ENCODE data around the gene C2.

DNA sequence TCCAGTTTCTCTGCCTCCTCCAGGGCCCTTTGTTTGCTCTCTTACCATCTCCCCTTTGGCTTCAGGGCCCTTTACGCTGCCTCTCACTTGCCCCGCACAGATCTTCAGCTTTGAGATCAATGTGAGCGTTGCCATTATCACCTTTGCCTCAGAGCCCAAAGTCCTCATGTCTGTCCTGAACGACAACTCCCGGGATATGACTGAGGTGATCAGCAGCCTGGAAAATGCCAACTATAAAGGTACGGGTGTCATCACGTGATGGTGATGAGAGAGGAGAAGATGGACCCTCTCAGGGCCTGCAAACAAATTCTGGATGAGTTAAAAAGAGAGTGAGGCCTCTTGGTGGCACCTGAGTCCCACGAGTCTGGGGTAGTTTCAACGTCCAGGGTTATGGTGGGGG is 8.3 kb downstream of the C2 start:
- no peak for TF ChIP-seq POLR2A (IDR thresholded peaks at IDR 0.05; ENCODE audit: low read depth, low read length)
- no peak for TF ChIP-seq POLR2AphosphoS5 (IDR thresholded peaks at IDR 0.05; ENCODE audit: low read depth, low read length)
- TF ChIP-seq TAF1 (IDR thresholded peaks at IDR 0.05; ENCODE audit: borderline replicate concordance, low read depth, low read length): no peak

Data from GM12892 (cell line).